HG02970 (cell line): ENCODE results near the gene POU3F3.

Source experiments
- ATAC-seq: cut with Tn5 transposase; IDR thresholded peaks from one replicate; pipeline ENCODE4 v1.9.1; 2021; ENCODE audit warnings: mild to moderate bottlenecking, moderate library complexity, moderate number of reproducible peaks; ENCODE audit not compliant: unreplicated experiment, low FRiP score

The POU3F3 gene

GRCh38 chr2:104846786-104847585 lies 6.9 kb upstream of the POU3F3 start:
- no peak for ATAC-seq

GRCh38 chr2:104847586-104848160 lies 6.2 kb upstream of the POU3F3 start:
- no peak for ATAC-seq

- no peak for ATAC-seq
Observed at GRCh38 chr2:104848526-104848925, 5.4 kb upstream of the POU3F3 start.

GRCh38 chr2:104849101-104849500 lies 4.8 kb upstream of the POU3F3 start:
- ATAC-seq = no peak

GRCh38 chr2:104849618-104850141 lies 4.2 kb upstream of the POU3F3 start:
- ATAC-seq = no peak

- no peak for ATAC-seq
Observed at GRCh38 chr2:104850361-104851290, 3.3 kb upstream of the POU3F3 start.

GRCh38 chr2:104851291-104852089 lies 2.4 kb upstream of the POU3F3 start:
- ATAC-seq = no peak

GRCh38 chr2:104852090-104852666 lies 1.7 kb upstream of the POU3F3 start:
- ATAC-seq = no peak

- ATAC-seq = no peak
Observed at GRCh38 chr2:104854498-104855220, 744 bp downstream of the POU3F3 start.

GRCh38 chr2:104855221-104856085 lies 1.5 kb downstream of the POU3F3 start:
- ATAC-seq = no peak

GRCh38 chr2:104856086-104856972 lies 2.4 kb downstream of the POU3F3 start:
- ATAC-seq = no peak

GRCh38 chr2:104856973-104857261 lies 3.0 kb downstream of the POU3F3 start:
- no peak for ATAC-seq

GRCh38 chr2:104857262-104858005 lies 3.5 kb downstream of the POU3F3 start:
- ATAC-seq = no peak

GRCh38 chr2:104858006-104858978 lies 4.4 kb downstream of the POU3F3 start:
- no peak for ATAC-seq

- no peak for ATAC-seq
Observed at GRCh38 chr2:104859291-104859765, 5.4 kb downstream of the POU3F3 start.
